Fibroblast of villous mesenchyme (primary cell): ENCODE results near the gene CACNA1B. TPM values are rescaled to one million over a fixed set of nuclear protein-coding genes. Genes with fewer than 3 reads are reported as not detected.
"Not testable (repeated sequence)": the region's sequence is repeated elsewhere in the genome, so short reads cannot be mapped to it uniquely, and the experiment has no call there.

Experiments
- DNase-seq: peaks from one replicate; pipeline ENCODE4 v3.0.0-alpha.2; 2010; ENCODE audit warnings: low read depth
- H3K4me3 ChIP-seq: 2 replicates; pipeline ENCODE4 v1.5.1; 2011; ENCODE audit warnings: low read depth, mild to moderate bottlenecking, low read length
- CTCF ChIP-seq: IDR thresholded peaks from 2 replicates; pipeline ENCODE4 v1.5.1; 2012; ENCODE audit warnings: low read depth, mild to moderate bottlenecking, low read length; ENCODE audit not compliant: insufficient read depth
- total RNA-seq: library from RNA; depleted of rRNA; stranded (reverse); fragments of >200 nt; gene quantifications from 2 replicates; pipeline ENCODE4 v1.2.3, GENCODE V29; 2012

The CACNA1B gene
- total RNA-seq, 1 donor, result 0.43 TPM

GRCh38 chr9:138077898-138078540 is 200.4 kb downstream of the CACNA1B start:
- no peak overlapping the region for H3K4me3 ChIP-seq
- no peak for TF ChIP-seq CTCF
- no peak for DNase-seq

- no peak overlapping the region for H3K4me3 ChIP-seq
- TF ChIP-seq CTCF, result no peak
- DNase-seq, result no peak
These were observed 201.3 kb downstream of the CACNA1B start for GRCh38 chr9:138078846-138079245.

GRCh38 chr9:138080979-138081378 is 203.4 kb downstream of the CACNA1B start:
- DNase-seq, result no peak
- no peak for TF ChIP-seq CTCF
- no peak overlapping the region for H3K4me3 ChIP-seq

GRCh38 chr9:138082918-138083636 is 205.5 kb downstream of the CACNA1B start:
- DNase-seq, result no peak
- H3K4me3 ChIP-seq, result no peak overlapping the region
- TF ChIP-seq CTCF, result no peak

GRCh38 chr9:138083873-138084272 is 206.3 kb downstream of the CACNA1B start:
- DNase-seq, result no peak
- H3K4me3 ChIP-seq, result no peak overlapping the region
- no peak for TF ChIP-seq CTCF

- TF ChIP-seq CTCF, result no peak
- no peak overlapping the region for H3K4me3 ChIP-seq
- DNase-seq, result no peak
These were observed 208.0 kb downstream of the CACNA1B start for GRCh38 chr9:138085568-138085967.

GRCh38 chr9:138092057-138092456 is 214.5 kb downstream of the CACNA1B start:
- DNase-seq, H3K4me3 ChIP-seq: not testable (repeated sequence)
